ENCODE results near the gene TRIM69. TPM values are rescaled to one million over a fixed set of nuclear protein-coding genes. Genes with fewer than 3 reads are reported as not detected.

TRIM69 gene
- total and polyA plus RNA-seq, 2 of the 8 experiments (the other 6 are each of a cell fraction or from before 2014, with no cell fraction given): 4.3 to 6.2 TPM

DNA sequence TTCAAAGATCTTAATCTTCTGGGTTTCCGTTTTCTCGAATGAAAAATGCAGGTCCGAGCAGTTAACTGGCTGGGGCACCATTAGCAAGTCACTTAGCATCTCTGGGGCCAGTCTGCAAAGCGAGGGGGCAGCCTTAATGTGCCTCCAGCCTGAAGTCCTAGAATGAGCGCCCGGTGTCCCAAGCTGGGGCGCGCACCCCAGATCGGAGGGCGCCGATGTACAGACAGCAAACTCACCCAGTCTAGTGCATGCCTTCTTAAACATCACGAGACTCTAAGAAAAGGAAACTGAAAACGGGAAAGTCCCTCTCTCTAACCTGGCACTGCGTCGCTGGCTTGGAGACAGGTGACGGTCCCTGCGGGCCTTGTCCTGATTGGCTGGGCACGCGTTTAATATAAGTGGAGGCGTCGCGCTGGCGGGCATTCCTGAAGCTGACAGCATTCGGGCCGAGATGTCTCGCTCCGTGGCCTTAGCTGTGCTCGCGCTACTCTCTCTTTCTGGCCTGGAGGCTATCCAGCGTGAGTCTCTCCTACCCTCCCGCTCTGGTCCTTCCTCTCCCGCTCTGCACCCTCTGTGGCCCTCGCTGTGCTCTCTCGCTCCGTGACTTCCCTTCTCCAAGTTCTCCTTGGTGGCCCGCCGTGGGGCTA, 25.1 kb upstream of the TRIM69 start, which contains the start of the genes B2M and PATL2 (continued):
- TF ChIP-seq, protein P1, sequence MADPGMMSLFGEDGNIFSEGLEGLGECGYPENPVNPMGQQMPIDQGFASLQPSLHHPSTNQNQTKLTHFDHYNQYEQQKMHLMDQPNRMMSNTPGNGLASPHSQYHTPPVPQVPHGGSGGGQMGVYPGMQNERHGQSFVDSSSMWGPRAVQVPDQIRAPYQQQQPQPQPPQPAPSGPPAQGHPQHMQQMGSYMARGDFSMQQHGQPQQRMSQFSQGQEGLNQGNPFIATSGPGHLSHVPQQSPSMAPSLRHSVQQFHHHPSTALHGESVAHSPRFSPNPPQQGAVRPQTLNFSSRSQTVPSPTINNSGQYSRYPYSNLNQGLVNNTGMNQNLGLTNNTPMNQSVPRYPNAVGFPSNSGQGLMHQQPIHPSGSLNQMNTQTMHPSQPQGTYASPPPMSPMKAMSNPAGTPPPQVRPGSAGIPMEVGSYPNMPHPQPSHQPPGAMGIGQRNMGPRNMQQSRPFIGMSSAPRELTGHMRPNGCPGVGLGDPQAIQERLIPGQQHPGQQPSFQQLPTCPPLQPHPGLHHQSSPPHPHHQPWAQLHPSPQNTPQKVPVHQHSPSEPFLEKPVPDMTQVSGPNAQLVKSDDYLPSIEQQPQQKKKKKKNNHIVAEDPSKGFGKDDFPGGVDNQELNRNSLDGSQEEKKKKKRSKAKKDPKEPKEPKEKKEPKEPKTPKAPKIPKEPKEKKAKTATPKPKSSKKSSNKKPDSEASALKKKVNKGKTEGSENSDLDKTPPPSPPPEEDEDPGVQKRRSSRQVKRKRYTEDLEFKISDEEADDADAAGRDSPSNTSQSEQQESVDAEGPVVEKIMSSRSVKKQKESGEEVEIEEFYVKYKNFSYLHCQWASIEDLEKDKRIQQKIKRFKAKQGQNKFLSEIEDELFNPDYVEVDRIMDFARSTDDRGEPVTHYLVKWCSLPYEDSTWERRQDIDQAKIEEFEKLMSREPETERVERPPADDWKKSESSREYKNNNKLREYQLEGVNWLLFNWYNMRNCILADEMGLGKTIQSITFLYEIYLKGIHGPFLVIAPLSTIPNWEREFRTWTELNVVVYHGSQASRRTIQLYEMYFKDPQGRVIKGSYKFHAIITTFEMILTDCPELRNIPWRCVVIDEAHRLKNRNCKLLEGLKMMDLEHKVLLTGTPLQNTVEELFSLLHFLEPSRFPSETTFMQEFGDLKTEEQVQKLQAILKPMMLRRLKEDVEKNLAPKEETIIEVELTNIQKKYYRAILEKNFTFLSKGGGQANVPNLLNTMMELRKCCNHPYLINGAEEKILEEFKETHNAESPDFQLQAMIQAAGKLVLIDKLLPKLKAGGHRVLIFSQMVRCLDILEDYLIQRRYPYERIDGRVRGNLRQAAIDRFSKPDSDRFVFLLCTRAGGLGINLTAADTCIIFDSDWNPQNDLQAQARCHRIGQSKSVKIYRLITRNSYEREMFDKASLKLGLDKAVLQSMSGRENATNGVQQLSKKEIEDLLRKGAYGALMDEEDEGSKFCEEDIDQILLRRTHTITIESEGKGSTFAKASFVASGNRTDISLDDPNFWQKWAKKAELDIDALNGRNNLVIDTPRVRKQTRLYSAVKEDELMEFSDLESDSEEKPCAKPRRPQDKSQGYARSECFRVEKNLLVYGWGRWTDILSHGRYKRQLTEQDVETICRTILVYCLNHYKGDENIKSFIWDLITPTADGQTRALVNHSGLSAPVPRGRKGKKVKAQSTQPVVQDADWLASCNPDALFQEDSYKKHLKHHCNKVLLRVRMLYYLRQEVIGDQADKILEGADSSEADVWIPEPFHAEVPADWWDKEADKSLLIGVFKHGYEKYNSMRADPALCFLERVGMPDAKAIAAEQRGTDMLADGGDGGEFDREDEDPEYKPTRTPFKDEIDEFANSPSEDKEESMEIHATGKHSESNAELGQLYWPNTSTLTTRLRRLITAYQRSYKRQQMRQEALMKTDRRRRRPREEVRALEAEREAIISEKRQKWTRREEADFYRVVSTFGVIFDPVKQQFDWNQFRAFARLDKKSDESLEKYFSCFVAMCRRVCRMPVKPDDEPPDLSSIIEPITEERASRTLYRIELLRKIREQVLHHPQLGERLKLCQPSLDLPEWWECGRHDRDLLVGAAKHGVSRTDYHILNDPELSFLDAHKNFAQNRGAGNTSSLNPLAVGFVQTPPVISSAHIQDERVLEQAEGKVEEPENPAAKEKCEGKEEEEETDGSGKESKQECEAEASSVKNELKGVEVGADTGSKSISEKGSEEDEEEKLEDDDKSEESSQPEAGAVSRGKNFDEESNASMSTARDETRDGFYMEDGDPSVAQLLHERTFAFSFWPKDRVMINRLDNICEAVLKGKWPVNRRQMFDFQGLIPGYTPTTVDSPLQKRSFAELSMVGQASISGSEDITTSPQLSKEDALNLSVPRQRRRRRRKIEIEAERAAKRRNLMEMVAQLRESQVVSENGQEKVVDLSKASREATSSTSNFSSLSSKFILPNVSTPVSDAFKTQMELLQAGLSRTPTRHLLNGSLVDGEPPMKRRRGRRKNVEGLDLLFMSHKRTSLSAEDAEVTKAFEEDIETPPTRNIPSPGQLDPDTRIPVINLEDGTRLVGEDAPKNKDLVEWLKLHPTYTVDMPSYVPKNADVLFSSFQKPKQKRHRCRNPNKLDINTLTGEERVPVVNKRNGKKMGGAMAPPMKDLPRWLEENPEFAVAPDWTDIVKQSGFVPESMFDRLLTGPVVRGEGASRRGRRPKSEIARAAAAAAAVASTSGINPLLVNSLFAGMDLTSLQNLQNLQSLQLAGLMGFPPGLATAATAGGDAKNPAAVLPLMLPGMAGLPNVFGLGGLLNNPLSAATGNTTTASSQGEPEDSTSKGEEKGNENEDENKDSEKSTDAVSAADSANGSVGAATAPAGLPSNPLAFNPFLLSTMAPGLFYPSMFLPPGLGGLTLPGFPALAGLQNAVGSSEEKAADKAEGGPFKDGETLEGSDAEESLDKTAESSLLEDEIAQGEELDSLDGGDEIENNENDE (IDR thresholded peaks at IDR 0.05; ENCODE audit: insufficient replicate concordance, low read length): no peak
- no peak; a peak in 1 of 4 replicates for TF ChIP-seq HDAC2 (IDR thresholded peaks at IDR 0.05; ENCODE audit: borderline replicate concordance in 1 of 2, low read depth in 2 of 2, low read length in 2 of 2)
- TF ChIP-seq NRF1 (IDR thresholded peaks at IDR 0.05; ENCODE audit: low read depth, low read length): no peak
- TF ChIP-seq TAF7 (optimal IDR thresholded peaks at IDR 0.05; ENCODE audit: borderline replicate concordance, low read depth, low read length): peak; percentile 16
- no peak for TF ChIP-seq EZH2 (IDR thresholded peaks at IDR 0.05; ENCODE audit: low read depth, low read length, severe bottlenecking)

Measured in H1 (cell line).